Spleen (tissue), 7 donors: ENCODE data around the gene P4HB.

Experiments used
- CTCF ChIP-seq, 11 experiments: fragments of 200-600 bp in 7 of 11; fragments of 450-650 bp in 4 of 11; sonication (generic) in 4 of 11; IDR thresholded peaks in 8 of 11; conservative IDR thresholded peaks in 3 of 11; 1 replicate in 7 of 11; 2 replicates in 4 of 11; pipeline versions ENCODE4 v1.4.0 to v1.8.0; 2016 to 2021; ENCODE audit warnings: antibody characterized with exemption in 11 of 11, inconsistent platforms in 4 of 11, mild to moderate bottlenecking in 1 of 11
- POLR2A ChIP-seq, 3 donors: fragments of 450-650 bp; IDR thresholded peaks; one replicate each; pipeline ENCODE4 v1.5.1; 2017; ENCODE audit warnings: antibody characterized with exemption in 3 of 3, mild to moderate bottlenecking in 1 of 3
- POLR2AphosphoS5 ChIP-seq, 3 donors: sonication (generic); formaldehyde crosslinking; IDR thresholded peaks; one replicate each; pipeline ENCODE4 v1.5.1; 2017; ENCODE audit warnings: antibody characterized with exemption in 3 of 3
- donor health status: DM: no; HTN: no; CAD: no; lungs with moderate emphysema.
- donor health status: DM: no; HTN: no; CAD: no.
- donor health status: DM: no; HTN: no; CAD: no.

- TF ChIP-seq CTCF (IDR thresholded peaks at IDR 0.05 in 8 of 11, conservative IDR thresholded peaks at IDR 0.05 in 3 of 11) (no peak), POLR2AphosphoS5 (IDR thresholded peaks at IDR 0.05) (no peak), POLR2A (IDR thresholded peaks at IDR 0.05) (no peak)
Observed at GRCh38 chr17:81879121-81879520, 18.8 kb upstream of the P4HB start.
